HG03196 (cell line): ENCODE results near the gene TSSC4.

Source experiments
- ATAC-seq: cut with Tn5 transposase; IDR thresholded peaks from one replicate; pipeline ENCODE4 v1.9.1; 2021; ENCODE audit not compliant: unreplicated experiment

The TSSC4 gene

DNA sequence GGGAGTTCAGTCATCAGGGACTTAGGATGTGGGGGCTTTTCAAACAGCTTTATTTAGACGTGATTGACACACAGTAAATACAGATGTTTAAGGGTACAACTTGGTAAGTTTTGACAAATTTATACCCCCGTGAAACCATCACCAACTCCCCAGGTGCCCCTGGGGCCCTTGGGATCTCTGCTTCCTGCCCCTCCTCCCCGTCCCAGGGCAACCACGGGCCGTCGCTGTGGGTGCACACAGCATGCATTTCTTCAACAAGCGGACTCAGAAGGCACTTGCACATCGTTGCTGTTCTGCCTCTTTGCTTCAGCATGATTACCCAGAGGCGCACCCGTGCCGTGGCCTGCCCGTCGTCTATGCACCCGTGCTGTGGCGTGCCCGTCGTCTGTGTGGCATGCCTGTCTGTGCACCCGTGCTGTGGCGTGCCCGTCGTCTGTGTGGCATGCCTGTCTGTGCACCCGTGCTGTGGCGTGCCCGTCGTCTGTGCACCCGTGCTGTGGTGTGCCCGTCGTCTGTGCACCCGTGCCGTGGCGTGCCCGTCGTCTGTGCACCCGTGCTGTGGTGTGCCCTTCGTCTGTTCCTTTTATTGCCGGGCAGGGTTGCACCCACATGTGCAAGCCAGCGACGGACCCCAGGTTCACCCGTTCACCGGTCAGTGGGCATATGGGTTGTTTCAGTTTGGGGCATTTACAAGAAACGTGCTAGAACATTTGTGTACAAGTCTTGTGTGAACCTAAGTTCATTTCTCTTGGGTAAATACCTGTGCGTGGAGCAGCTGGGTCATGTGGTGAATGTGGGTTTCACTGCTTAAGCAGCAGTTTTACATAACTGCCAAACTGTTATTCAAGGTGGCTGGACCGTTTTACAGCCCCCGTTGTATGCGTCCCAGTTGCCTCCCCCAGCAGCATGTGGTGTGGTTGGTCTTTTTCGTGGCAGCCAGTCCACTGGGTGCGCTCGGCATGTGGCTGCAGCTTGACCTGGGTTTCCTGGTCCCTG lies 15.1 kb upstream of the TSSC4 start:
- no peak for ATAC-seq

DNA sequence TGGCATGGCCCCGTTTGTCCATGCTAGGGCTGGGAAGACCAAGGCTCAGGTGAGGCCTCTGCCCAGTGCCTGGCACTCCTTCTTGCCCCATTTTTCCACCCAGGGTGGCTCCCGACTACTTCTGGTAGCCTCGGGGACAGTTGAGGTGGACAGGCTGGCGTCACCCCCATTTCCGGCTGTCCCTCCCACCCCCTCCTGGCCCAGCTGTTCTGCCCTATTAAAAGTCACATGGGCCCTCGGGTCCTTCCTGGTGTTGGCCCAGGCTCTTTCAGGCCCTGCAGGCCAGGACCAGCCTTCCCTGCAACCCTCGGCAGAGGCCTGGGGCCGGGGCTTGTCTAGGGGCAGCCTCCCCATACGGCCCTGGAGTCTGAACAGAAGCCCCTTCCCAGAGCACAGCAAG lies 14.0 kb upstream of the TSSC4 start:
- no peak for ATAC-seq

DNA sequence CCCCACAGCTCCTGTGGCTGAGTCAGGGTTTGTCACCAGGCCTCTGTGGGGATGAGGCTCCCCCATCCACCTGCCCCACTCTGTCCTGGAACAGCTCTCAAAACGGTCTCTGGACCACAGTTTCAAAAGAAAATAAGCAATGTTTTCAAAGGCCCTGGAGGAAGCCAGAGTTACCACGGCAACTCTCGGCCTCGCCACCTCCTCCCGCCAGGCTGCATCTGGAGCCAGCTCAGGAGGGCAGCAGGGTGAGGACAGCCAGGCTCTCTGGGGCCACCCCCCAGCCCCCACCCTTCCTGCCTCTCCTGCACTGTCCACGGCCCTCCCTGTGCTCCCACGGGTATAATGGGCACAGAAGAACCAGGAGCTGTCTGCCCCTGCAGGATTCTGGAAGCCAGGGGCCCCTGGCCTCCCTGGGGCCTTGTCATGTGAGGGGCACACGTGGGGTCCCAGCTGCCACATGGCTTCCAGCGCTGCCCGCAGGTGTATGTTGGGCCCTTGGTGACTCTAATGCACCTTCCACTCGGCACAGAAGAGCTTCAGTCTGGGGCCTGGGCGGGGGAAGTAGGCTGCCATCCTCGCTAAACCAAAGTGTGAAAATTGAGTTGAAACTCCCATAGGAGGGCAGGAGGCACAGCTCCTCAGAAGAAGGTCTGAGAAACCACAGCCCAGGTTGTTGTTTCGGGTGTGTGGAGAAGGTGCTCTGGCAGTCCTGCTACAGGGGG lies 13.1 kb upstream of the TSSC4 start:
- ATAC-seq: no peak

DNA sequence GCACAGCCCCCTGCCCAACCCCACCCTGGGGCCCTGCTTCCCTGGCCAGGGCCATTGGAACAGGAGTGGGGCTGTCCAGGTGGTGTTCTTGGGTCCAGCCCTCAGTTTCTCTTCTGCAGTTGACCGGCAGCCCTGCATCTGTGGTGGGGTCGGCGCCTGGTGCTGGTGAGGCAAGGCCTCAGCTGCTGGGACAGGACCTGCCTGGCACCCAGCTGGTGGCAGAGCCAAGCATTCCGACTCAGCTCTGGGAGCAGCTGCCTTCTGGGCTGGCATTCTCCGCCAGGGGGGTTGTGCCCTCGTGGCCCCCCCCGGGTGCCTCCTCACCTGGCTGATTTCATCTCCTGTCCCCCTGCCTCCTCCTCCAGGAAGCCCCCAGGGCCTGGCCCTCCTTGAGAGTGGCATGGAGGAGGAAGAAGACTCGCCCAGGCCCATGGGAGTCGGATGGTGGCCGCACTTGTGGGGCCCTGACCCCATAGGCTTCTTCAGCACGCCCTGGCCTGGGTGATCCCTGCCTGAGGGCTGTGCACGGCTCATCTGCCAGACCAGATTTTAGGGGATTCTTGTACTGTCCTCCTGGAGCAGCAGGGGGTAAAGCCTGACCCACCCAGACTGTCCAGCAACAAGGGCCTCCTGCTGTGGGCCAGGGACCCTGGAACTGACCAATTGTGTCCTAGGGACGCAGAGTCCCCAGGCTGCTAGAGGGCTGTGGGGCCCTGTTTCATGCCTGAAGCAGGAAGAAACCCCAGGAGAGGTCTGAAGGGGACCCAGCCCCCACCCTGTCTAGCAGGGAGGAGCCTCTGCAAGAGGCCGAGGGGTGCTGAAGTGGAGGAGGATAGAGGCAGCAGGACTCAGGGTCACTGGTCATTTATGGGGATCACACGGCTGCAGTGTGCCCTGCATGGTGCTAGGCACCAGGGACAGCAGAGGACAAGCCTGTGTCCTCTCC lies 11.8 kb upstream of the TSSC4 start:
- no peak for ATAC-seq

DNA sequence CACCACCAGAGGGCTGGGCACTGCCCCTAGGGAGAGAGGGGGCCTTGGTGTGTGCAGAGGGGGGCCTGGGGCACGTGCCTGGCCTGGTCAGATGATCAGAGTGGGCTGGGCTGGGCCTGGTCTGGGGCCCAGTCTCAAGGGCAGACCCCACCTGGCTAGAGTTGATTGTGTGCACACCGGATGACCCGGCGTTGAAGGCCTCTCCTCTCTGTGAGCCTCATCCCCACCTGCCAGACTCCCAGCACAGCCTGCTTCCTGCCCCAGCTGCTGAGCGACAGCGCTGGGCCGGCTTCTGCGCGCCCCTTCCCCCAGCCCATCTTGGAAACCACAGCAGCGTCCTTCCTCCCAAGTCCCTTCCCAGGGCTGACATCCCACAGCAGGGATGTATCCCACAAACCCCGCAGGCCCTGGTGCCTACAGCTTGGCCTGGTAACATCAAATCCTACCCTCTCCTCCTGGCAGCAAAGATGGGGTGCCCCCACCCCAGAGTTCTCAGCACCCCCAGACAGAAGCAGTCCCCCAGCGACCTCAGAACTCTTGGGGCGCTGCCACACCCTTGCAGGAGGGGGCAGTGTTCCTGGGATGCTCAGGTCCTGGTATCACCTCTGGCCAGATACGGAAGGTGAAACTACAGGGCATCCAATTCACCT lies 11.0 kb upstream of the TSSC4 start:
- no peak for ATAC-seq

DNA sequence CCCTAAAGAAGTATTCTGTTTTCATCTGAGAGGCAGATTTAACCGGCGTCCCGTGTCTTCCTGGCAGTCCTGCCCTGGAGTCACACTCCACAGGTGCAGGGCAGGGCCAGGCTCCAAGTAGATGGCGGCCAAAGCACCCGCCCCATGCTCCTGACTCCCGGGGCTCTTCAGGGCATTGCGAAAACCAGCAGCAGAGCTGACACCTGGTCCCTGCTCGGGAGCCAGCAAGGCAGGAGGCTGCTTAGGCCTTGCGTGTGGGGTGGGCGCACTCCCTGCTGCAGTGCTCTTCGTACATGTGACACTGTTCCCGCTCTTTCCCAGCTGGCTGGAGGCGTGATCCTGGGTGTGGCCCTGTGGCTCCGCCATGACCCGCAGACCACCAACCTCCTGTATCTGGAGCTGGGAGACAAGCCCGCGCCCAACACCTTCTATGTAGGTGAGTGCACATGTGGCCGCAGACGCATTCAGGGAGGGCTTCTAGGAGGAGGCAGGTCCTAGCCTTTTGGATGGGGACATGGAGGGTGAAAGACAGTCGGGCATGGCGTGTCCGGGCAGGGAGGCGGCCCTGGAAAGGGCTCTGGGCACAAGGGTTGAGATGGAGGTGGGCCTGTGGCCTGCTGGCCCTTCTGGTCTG lies 10.3 kb upstream of the TSSC4 start:
- no peak for ATAC-seq

DNA sequence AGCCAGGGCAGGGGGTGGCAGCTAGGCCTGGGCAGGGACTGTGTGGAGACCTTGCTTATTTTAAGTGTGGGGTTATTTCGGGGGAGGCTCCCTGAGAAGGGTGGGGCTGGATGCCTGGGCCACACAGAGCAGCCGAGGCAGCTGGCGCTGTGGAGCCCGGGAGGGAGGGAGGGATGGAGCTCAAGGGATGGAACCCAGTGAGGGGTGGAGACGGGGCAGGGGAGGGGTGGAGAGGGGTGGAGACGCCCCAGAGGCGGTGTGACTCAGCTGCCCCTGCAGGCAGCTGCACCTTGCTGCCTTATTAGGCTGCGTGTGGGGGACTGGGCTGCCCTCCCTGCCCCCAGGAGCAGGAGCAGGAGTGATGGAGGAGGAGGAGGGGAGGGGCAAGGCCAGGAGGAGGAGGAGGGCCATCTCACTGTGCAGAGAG lies 9.8 kb upstream of the TSSC4 start:
- no peak for ATAC-seq

DNA sequence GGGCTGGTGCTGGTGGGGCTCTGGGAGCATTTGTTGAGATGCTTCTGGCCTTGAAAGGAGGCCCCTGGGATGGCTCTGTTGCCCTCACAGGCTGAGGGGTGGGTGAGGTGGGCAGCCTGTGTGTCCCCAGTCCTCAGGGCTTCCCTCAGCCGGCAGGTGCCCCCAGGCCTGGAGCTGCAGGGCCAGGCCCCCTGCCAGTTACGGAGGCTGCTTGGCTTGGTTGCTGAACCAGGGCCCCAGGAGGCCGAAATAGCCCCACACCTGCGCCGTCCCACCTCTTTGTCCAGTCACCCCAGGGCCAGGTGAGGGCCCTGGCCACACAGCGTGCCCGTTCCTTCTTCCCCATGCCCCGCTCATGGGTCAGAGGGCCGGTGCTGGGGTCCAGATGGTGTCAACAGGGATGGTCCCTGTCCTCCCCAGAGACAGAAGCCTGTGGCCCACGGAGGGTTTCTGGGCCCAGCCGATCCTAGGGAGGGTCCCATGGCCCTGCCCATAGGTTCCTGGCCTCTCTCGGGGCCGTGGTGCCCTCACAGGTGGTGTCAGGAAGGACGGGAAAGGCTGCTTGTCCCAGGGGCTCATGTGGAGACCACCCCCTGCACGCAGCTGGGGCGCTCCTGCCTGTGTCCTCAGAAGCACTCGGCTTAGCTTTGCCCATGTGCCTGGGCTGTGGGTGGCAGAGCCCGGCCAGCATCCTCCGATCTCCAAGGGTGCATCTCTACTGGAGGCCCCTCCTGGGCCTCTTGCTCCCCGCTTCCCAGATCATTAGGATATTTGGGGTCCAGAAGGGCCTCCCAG lies 9.2 kb upstream of the TSSC4 start:
- ATAC-seq: no peak

DNA sequence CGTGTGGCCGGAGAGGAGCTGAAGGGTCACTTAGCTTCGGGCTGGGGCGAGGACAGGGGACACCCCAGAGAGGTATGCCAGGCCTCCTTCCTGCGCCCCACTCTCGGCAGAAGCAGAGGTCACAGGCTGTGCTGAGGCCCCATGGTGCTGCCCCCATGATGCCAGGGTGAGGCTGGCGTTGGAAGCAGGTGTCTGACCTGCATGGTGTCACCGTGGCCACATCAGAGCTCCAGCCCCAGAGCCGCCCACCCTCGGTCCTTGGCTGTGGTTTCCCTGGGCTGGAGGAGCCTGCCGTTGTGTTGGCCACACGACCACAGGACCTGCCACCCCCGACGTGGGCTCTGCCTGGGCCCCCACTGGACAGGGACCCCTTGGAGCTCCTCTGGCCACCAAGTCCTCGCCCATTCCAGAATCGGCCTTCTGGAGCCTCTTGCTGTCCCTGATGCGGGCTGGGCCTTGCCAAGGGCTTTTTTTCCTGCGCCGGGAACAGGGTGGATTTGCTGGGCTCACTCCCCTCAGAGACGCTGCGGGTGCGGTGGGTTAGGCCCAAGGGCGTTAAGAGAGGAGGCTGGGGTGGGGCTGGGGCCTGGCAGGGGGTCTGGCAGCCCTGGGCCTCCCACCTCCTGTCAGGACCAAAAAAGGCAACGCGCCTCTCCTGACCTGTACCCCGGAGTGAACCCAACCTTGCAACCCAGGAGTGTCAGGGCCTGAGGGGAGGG lies 8.2 kb upstream of the TSSC4 start:
- no peak for ATAC-seq

DNA sequence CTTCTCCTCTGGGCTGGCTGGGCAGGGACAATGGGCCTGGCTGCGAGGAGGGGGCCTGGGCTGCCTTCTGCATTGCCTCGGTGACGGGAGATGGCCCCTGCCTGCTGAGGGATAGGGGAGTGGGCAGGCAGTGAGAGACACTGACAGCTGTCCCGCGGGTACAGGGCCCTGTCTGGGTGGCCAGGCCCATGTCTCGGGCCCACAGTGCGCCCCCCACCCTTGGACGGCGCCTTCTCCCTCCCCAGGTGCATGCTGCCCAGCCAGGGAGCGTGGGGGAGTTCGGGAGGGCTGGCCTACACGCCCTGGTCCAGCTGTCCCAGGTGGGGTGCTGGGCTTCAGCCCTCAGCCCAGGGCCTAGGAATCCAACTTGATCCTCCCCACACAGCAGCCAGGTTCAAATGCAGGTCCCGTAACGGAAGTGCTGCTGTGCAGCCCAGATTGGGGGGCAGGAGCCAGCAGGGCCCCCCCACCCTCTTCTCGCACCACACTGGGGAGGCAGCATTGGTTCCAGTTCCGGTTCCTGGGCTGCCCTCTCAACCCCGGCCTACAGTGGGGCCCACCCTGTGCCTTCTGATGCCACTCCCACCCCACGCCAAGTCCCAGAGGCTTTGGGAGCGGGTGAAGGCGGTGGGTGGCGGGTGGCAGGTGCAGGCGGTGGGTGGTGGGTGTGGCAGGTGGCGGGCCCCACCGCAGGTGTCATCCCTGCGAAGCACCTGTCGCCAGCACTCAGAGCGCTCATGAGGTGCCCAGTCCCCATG lies 7.3 kb upstream of the TSSC4 start:
- no peak for ATAC-seq

DNA sequence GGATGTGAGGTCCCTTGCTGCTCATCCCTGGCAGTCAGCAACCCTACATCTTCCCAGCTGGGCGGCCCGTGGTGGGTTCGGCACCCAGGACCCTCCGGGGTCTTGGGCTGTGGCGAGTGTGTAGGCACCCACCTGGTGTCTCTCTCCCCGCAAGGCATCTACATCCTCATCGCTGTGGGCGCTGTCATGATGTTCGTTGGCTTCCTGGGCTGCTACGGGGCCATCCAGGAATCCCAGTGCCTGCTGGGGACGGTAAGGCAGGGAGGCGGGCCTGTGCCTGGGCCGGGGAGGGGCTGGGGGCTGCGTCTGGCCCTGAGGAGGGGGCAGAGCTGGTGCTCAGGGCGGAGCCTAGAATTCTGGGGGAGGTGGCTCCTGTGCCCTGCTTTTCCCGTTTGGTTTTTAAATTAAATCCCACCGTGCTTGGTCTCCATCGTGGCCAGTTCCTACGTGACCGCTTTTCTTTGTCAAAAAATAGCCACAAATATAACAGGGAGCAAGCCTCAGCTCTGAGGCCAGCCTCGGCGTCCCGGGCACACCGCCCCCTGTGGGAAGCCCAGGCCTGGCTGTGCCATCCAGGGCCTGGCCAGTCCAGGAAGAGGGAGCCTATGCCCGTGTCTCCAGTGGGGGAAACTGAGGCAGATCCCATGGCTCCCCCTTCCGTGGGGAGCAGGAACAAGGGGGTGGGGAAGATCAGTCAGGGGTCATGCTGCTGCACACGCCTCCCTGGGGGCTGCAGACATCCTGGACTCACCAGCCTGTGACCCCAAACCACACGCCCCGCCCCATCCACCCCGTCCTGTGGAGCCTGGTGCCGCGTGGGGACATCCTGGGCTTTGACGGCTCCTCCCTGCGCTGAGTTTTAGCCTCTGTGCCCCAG lies 6.4 kb upstream of the TSSC4 start:
- no peak for ATAC-seq

DNA sequence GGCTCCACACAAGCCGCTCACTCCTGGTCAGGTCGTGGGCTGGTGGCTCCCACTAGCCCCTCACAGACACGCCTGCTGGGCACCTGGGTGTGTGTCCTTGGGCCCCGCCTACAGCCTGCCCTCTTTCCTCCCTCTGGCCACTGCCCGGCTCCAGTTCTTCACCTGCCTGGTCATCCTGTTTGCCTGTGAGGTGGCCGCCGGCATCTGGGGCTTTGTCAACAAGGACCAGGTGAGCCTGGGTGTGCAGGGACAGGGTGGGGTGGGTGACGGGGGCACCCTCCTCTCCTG lies 5.8 kb upstream of the TSSC4 start:
- no peak for ATAC-seq

DNA sequence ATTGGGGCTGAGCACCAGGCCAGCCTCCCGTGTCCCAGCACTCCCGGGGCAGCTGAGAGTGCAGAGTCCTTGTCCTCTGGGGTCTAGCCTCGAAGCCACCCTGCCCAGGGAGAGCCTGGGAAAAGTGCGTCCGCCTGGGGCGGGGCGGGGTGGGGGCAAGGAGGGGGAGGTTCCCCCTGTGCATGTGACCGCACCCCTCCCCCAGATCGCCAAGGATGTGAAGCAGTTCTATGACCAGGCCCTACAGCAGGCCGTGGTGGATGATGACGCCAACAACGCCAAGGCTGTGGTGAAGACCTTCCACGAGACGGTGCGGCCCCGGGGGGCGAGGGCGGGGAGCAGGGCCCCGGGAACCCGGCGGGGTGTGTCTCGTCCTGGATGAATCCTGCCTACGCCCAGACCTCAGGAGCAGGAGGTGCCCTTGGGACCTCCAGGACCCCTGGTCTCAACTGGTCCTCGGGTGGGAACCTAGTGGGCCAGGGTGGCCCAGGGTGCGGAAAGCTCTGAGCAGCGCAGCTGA lies 5.3 kb upstream of the TSSC4 start:
- no peak for ATAC-seq

DNA sequence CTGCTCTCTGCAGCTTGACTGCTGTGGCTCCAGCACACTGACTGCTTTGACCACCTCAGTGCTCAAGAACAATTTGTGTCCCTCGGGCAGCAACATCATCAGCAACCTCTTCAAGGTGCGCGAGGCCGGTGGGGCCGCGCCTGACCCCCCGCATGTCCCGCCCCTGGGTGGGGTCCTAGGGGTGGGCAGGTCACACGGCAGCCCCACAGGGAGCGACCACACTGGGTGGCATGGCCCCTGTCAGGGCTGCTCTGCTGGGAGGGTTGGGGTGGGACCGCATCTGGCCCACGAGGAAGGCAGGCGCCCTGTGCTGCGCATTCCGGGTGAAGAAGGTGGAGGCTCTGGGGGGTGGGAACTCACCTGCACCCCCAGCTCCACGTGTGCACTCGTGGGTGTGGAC lies 4.7 kb upstream of the TSSC4 start:
- ATAC-seq: no peak

DNA sequence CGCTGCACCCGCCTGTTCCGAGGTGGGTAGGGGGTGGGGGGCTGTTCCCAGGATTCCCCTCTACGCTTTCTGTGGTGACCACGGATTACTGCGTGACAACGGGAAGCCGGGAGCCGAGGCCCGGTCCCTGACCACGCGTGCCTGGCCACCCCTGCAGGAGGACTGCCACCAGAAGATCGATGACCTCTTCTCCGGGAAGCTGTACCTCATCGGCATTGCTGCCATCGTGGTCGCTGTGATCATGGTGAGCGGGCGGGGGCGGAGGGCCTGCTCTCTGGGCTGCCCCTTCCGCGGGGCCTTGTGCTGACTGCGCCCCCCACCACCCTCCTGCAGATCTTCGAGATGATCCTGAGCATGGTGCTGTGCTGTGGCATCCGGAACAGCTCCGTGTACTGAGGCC lies 4.1 kb upstream of the TSSC4 start:
- ATAC-seq: no peak

DNA sequence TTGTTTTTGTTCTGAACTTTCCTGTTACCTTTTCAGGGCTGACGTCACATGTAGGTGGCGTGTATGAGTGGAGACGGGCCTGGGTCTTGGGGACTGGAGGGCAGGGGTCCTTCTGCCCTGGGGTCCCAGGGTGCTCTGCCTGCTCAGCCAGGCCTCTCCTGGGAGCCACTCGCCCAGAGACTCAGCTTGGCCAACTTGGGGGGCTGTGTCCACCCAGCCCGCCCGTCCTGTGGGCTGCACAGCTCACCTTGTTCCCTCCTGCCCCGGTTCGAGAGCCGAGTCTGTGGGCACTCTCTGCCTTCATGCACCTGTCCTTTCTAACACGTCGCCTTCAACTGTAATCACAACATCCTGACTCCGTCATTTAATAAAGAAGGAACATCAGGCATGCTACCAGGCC lies 3.5 kb upstream of the TSSC4 start:
- no peak for ATAC-seq
